ENCODE data around the gene RAPGEF6.

DNA sequence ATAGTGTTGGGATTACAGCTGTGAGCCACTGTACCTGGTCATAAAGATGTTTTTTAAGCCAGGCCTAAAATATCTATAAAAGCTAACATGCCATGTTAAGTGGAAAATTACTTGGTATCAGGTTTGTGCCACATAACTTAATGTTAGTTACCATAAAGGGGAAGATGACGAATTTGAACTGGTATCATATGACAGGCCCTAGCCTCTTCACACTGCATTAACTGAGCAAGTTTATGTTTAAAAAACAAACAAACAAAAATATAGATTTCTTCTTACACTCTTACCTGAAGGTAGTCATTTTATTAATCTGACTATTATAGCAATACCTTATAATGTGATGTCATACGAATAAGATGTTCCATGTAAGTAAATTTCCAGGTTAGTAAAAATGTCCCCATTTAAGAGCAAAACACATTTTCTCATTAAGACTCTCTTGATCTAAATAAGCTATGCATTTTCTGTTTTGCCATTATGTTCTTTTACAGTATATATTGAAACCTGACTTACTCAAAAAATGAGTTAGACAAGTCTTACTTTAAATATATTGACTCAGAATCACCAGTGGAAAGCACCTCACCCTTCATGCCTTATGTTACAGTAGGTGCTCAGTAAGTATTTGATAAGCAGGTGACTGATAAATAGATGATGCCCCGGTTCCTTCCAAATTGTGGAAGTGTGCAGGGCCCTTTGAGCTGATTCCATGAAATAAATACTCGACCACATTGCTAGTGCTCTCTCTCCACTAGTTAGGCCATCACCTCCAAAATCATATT lies 245.7 kb downstream of the RAPGEF6 start:
- TF ChIP-seq, protein P1, sequence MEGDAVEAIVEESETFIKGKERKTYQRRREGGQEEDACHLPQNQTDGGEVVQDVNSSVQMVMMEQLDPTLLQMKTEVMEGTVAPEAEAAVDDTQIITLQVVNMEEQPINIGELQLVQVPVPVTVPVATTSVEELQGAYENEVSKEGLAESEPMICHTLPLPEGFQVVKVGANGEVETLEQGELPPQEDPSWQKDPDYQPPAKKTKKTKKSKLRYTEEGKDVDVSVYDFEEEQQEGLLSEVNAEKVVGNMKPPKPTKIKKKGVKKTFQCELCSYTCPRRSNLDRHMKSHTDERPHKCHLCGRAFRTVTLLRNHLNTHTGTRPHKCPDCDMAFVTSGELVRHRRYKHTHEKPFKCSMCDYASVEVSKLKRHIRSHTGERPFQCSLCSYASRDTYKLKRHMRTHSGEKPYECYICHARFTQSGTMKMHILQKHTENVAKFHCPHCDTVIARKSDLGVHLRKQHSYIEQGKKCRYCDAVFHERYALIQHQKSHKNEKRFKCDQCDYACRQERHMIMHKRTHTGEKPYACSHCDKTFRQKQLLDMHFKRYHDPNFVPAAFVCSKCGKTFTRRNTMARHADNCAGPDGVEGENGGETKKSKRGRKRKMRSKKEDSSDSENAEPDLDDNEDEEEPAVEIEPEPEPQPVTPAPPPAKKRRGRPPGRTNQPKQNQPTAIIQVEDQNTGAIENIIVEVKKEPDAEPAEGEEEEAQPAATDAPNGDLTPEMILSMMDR (IDR thresholded peaks at IDR 0.05) = no peak
- no peak for TF ChIP-seq EP300 (IDR thresholded peaks at IDR 0.05)
